ENCODE measurements around the gene ZEB2.

The ZEB2 gene

DNA sequence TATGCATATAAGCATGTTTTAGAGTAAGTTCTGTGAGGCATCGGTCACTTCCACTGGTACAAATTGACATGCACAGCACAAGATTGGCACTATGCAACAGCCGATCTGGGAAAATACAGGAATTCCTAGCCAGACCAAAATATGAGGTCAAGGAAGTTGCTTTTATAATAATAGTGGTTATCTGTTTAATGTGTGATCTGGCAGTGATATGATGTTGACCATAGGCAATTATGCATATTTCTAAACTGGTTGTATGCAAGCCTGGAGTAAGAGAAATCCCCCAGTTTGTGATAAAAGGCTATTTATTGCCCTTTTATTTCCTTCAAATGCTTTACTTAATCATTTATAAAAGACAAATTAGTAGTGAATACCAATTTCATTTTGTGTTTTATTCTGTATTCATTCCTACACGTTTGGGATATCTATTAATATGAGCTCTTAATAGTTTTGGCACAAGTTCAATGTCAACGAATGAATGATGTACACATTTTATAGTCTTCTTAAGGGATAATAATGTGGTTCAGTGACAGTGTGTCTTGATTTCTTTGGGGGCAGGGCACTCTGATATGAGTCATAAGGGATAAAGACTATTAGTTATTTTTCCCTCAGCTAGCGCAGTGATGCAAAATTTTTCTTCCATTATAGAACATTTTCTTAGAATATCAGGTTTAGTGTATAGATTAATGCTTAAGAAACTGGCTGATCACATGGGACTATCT lies 34.7 kb upstream of the ZEB2 start:
- CTCF ChIA-PET = interaction anchor here (1.1 to 2.6 kb wide), 2 partner anchors 7 to 13 kb away, joined by 3 to 8 read pairs; no protein-coding TSS in a partner anchor
- POLR2A ChIA-PET = no interaction called here
- H3K27ac ChIP-seq (ENCODE audit: insufficient read depth in 1 of 2, low read depth in 1 of 2, low read length in 2 of 2, poor library complexity in 1 of 2, severe bottlenecking in 2 of 2) = no peak overlapping the region
- H3K9me3 ChIP-seq (ENCODE audit: control extremely low read depth in 1 of 5, control insufficient read depth in 4 of 5, insufficient read depth in 2 of 5, low read depth in 1 of 5, low read length in 4 of 5) = peaks cover 0 to 4% (median 0%) of the 10 kb centered on the region in 5 experiments
- H3K36me3 ChIP-seq (ENCODE audit: control insufficient read depth in 4 of 4, insufficient read depth in 4 of 4, low read length in 3 of 4) = no peaks in the 10 kb centered on the region
- no peak for DNase-seq
- no peak overlapping the region for H3K4me3 ChIP-seq (ENCODE audit: control insufficient read depth in 1 of 7, extremely low read depth in 1 of 7, insufficient read depth in 4 of 7, low read depth in 2 of 7, low read length in 6 of 7)
- no CpG with 5 or more reads among the region's 5 CpGs for WGBS (ENCODE audit: insufficient coverage)
- H3K27me3 ChIP-seq (replicated peaks in 2 of 5; ENCODE audit: control insufficient read depth in 4 of 5, insufficient read depth in 5 of 5, low read length in 4 of 5) = no peaks in the 10 kb centered on the region
- peaks cover under 1 to 5% (median 2%) of the 10 kb centered on the region in 4 experiments for H3K4me1 ChIP-seq (ENCODE audit: control extremely low read depth in 1 of 4, control insufficient read depth in 4 of 4, insufficient read depth in 4 of 4, low read length in 3 of 4)

DNA sequence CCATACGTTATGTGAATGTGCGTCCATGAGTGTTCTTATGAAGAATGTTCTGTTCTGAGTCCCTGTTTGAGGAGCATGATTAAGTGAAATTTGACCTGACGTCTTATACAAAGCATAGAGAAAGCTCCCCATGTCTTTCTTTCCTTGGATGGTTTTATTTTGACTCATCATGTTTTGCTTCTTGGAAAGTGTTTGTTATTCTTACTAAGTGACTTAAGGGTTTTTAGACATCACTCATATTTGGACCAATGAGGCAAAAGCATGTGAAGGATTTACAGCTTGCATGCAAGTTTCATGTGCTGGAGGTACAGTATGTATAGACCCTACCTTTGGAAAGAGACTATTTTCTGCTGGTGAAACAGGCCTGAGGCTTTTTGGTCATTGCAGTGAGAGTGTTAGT lies 33.5 kb upstream of the ZEB2 start:
- H3K4me3 ChIP-seq (ENCODE audit: control insufficient read depth in 1 of 7, extremely low read depth in 1 of 7, insufficient read depth in 4 of 7, low read depth in 2 of 7, low read length in 6 of 7) = no peak overlapping the region
- H3K27me3 ChIP-seq (replicated peaks in 2 of 5; ENCODE audit: control insufficient read depth in 4 of 5, insufficient read depth in 5 of 5, low read length in 4 of 5) = no peaks in the 10 kb centered on the region
- WGBS (ENCODE audit: insufficient coverage) = 95% methylated on average over 3 of the region's 3 CpGs
- CTCF ChIA-PET = interaction anchor here (1.1 to 2.6 kb wide), 2 partner anchors 8 to 11 kb away, joined by 3 to 8 read pairs; no protein-coding TSS in a partner anchor
- POLR2A ChIA-PET = no interaction called here
- peaks cover 0 to 4% (median 0%) of the 10 kb centered on the region in 5 experiments for H3K9me3 ChIP-seq (ENCODE audit: control extremely low read depth in 1 of 5, control insufficient read depth in 4 of 5, insufficient read depth in 2 of 5, low read depth in 1 of 5, low read length in 4 of 5)
- no peak for DNase-seq
- no peaks in the 10 kb centered on the region for H3K36me3 ChIP-seq (ENCODE audit: control insufficient read depth in 4 of 4, insufficient read depth in 4 of 4, low read length in 3 of 4)
- H3K27ac ChIP-seq (ENCODE audit: insufficient read depth in 1 of 2, low read depth in 1 of 2, low read length in 2 of 2, poor library complexity in 1 of 2, severe bottlenecking in 2 of 2) = no peak overlapping the region
- H3K4me1 ChIP-seq (ENCODE audit: control extremely low read depth in 1 of 4, control insufficient read depth in 4 of 4, insufficient read depth in 4 of 4, low read length in 3 of 4) = peaks cover 0 to 13% (median 6%) of the 10 kb centered on the region in 4 experiments

DNA sequence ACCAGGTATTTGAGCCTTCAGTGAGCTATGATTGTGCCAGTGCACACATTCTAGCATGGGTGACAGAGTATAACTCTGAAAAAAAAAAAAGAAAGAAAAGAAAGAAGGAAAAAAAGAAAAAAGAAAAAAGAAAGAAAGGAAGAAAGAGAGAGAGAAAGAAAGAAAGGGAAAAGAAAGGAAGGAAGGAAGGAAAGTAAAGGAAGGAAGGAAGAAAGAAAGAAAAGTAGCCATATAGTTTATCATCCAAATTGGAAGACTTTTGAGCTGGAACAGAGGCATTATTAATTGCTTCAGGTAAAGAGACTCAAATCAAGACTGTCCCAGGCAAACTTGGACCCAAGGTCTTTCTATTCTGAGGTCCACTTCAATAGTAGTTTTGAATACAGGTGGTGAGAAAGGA lies 32.9 kb upstream of the ZEB2 start:
- H3K27ac ChIP-seq (ENCODE audit: insufficient read depth in 1 of 2, low read depth in 1 of 2, low read length in 2 of 2, poor library complexity in 1 of 2, severe bottlenecking in 2 of 2) = no peak overlapping the region
- no peaks in the 10 kb centered on the region for H3K27me3 ChIP-seq (replicated peaks in 2 of 5; ENCODE audit: control insufficient read depth in 4 of 5, insufficient read depth in 5 of 5, low read length in 4 of 5)
- CTCF ChIA-PET = interaction anchor here (2.6 kb wide), 1 partner anchor 9 kb away, joined by 8 read pairs; no protein-coding TSS in a partner anchor

DNA sequence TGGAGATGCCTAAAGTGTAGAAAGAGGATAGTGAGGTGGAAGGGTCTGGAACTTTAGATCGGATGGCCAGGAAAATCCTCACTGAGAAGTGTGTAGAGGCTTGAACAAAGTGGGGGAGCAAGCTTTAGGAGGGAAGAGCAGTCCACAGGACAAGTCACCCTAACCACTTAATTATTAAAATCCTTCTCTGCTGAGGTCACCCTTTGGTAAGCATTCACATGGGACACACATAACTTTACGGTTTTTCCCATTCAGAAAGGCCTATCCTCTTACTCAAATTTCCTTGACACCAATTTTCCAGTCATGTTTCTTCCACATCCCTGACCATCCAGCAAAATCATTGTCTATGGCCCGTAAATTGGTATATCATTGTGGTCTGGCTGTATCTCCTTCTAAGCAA lies 31.0 kb upstream of the ZEB2 start:
- POLR2A ChIA-PET = no interaction called here
- Histone ChIP-seq H3K4me1 (ENCODE audit: control extremely low read depth in 1 of 4, control insufficient read depth in 4 of 4, insufficient read depth in 4 of 4, low read length in 3 of 4) (peaks cover 5 to 25% (median 12%) of the 10 kb centered on the region in 4 experiments), H3K9me3 (ENCODE audit: control extremely low read depth in 1 of 5, control insufficient read depth in 4 of 5, insufficient read depth in 2 of 5, low read depth in 1 of 5, low read length in 4 of 5) (peaks cover 0 to 4% (median 0%) of the 10 kb centered on the region in 5 experiments), H3K27ac (ENCODE audit: insufficient read depth in 1 of 2, low read depth in 1 of 2, low read length in 2 of 2, poor library complexity in 1 of 2, severe bottlenecking in 2 of 2) (no peak overlapping the region), H3K36me3 (ENCODE audit: control insufficient read depth in 4 of 4, insufficient read depth in 4 of 4, low read length in 3 of 4) (no peaks in the 10 kb centered on the region), H3K4me3 (ENCODE audit: control insufficient read depth in 1 of 7, extremely low read depth in 1 of 7, insufficient read depth in 4 of 7, low read depth in 2 of 7, low read length in 6 of 7) (no peak overlapping the region), H3K27me3 (replicated peaks in 2 of 5; ENCODE audit: control insufficient read depth in 4 of 5, insufficient read depth in 5 of 5, low read length in 4 of 5) (no peaks in the 10 kb centered on the region)
- WGBS (ENCODE audit: insufficient coverage) = 100% methylated on average over 1 of the region's 3 CpGs
- DNase-seq = no peak
- CTCF ChIA-PET = interaction anchor here (1.0 to 1.3 kb wide), 2 partner anchors 10 to 21 kb away, joined by 3 to 4 read pairs; no protein-coding TSS in a partner anchor

More for the DNA sequence above, 32.9 kb upstream of the ZEB2 start:
- DNase-seq = no peak
- H3K9me3 ChIP-seq (ENCODE audit: control extremely low read depth in 1 of 5, control insufficient read depth in 4 of 5, insufficient read depth in 2 of 5, low read depth in 1 of 5, low read length in 4 of 5) = peaks cover 0 to 4% (median 0%) of the 10 kb centered on the region in 5 experiments
- POLR2A ChIA-PET = interaction anchor here (1.0 kb wide), 1 partner anchor 18 kb away, joined by 3 read pairs; no protein-coding TSS in a partner anchor
- H3K36me3 ChIP-seq (ENCODE audit: control insufficient read depth in 4 of 4, insufficient read depth in 4 of 4, low read length in 3 of 4) = no peaks in the 10 kb centered on the region
- peaks cover 0 to 16% (median 8%) of the 10 kb centered on the region in 4 experiments for H3K4me1 ChIP-seq (ENCODE audit: control extremely low read depth in 1 of 4, control insufficient read depth in 4 of 4, insufficient read depth in 4 of 4, low read length in 3 of 4)
- H3K4me3 ChIP-seq (ENCODE audit: control insufficient read depth in 1 of 7, extremely low read depth in 1 of 7, insufficient read depth in 4 of 7, low read depth in 2 of 7, low read length in 6 of 7) = no peak overlapping the region

DNA sequence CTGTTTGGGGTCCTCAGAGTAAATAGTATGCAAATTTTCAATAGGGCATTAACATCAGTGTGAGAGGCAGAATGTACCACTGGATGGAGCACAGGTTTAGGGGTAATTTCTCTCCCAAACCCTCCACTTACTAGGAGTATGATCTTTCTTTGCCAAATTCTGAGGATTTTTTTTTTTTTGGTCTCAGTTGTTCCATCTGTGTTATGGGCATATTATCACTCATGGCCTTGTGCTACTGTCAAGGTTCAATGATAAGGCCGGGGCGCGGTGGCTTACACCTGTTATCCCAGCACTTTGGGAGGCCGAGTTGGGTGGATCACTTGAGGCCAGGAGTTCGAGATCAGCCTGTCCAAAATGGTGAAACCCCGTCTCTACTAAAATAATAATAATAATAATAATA lies 30.2 kb upstream of the ZEB2 start:
- Histone ChIP-seq H3K4me1 (ENCODE audit: control extremely low read depth in 1 of 4, control insufficient read depth in 4 of 4, insufficient read depth in 4 of 4, low read length in 3 of 4) (peaks cover 5 to 25% (median 12%) of the 10 kb centered on the region in 4 experiments), H3K27ac (ENCODE audit: insufficient read depth in 1 of 2, low read depth in 1 of 2, low read length in 2 of 2, poor library complexity in 1 of 2, severe bottlenecking in 2 of 2) (no peak overlapping the region), H3K36me3 (ENCODE audit: control insufficient read depth in 4 of 4, insufficient read depth in 4 of 4, low read length in 3 of 4) (no peaks in the 10 kb centered on the region), H3K27me3 (replicated peaks in 2 of 5; ENCODE audit: control insufficient read depth in 4 of 5, insufficient read depth in 5 of 5, low read length in 4 of 5) (no peaks in the 10 kb centered on the region), H3K9me3 (ENCODE audit: control extremely low read depth in 1 of 5, control insufficient read depth in 4 of 5, insufficient read depth in 2 of 5, low read depth in 1 of 5, low read length in 4 of 5) (peaks cover 0 to 4% (median 0%) of the 10 kb centered on the region in 5 experiments), H3K4me3 (ENCODE audit: control insufficient read depth in 1 of 7, extremely low read depth in 1 of 7, insufficient read depth in 4 of 7, low read depth in 2 of 7, low read length in 6 of 7) (no peak overlapping the region)
- DNase-seq = no peak
- POLR2A ChIA-PET = no interaction called here
- WGBS (ENCODE audit: insufficient coverage) = 100% methylated on average over 3 of the region's 6 CpGs
- CTCF ChIA-PET = interaction anchor here (0.8 to 1.3 kb wide), 3 partner anchors 11 to 162 kb away, joined by 3 to 4 read pairs (median 3); no protein-coding TSS in a partner anchor

DNA sequence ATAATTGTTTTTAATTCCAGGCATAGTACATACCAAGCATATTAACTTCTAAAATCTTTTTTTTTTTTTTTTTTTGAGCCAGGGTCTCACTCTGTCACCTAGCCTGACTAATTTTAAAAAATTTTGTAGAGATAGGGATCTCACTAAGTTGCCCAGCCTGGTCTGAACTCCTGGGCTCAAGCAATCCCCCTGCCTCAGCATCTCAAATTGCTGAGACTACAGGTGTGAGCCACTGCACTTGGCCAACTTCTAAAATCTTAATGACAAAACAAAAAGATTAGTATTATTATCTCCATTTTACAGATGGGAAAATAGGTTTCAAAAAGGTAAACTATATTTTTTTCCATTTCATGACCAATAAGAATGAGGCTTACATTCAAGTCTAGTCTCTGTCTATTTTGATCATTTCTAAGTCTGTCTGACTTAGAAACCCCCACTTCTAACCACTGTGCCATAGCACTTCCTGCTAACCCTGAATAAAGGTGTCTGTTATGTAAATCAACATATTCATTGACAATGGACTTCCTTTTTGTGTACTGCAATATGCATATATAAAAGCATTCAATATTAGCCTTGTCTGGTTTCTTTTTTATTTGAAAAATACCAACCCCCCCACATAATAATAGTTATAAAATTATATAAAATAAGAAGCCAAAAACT lies 28.7 kb upstream of the ZEB2 start:
- Histone ChIP-seq H3K9me3 (ENCODE audit: control extremely low read depth in 1 of 5, control insufficient read depth in 4 of 5, insufficient read depth in 2 of 5, low read depth in 1 of 5, low read length in 4 of 5) (peaks cover 0 to 4% (median 0%) of the 10 kb centered on the region in 5 experiments), H3K27ac (ENCODE audit: insufficient read depth in 1 of 2, low read depth in 1 of 2, low read length in 2 of 2, poor library complexity in 1 of 2, severe bottlenecking in 2 of 2) (no peak overlapping the region), H3K4me1 (ENCODE audit: control extremely low read depth in 1 of 4, control insufficient read depth in 4 of 4, insufficient read depth in 4 of 4, low read length in 3 of 4) (peaks cover 5 to 25% (median 12%) of the 10 kb centered on the region in 4 experiments), H3K27me3 (replicated peaks in 2 of 5; ENCODE audit: control insufficient read depth in 4 of 5, insufficient read depth in 5 of 5, low read length in 4 of 5) (no peaks in the 10 kb centered on the region), H3K4me3 (ENCODE audit: control insufficient read depth in 1 of 7, extremely low read depth in 1 of 7, insufficient read depth in 4 of 7, low read depth in 2 of 7, low read length in 6 of 7) (no peak overlapping the region), H3K36me3 (ENCODE audit: control insufficient read depth in 4 of 4, insufficient read depth in 4 of 4, low read length in 3 of 4) (no peaks in the 10 kb centered on the region)
- ChIA-PET POLR2A (no interaction called here), CTCF (no interaction called here)
- peak; percentile 36 to 90 (median 85) for DNase-seq

DNA sequence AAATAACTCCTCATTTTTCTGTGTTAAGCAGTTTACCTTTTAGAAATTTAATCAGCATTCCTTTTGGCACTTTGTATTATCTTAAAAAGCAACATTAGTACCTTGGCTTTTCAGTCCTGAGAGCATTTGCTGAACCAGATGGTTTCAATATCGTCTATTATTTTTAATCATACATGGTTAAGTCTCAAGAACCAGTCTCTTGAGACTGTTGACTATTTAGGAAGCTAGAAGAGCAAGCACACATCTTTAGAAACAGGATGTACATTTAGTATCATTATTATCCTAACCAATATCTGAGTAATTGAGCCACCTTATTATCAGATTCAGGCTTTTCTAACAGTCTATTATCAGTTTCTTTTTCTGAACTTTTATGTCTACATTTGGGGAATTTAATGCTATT lies 28.2 kb upstream of the ZEB2 start:
- WGBS (ENCODE audit: insufficient coverage) = no CpG with 5 or more reads among the region's 1 CpG
- no peak for DNase-seq

More for the DNA sequence above, 28.2 kb upstream of the ZEB2 start:
- POLR2A ChIA-PET = no interaction called here
- H3K9me3 ChIP-seq (ENCODE audit: control extremely low read depth in 1 of 5, control insufficient read depth in 4 of 5, insufficient read depth in 2 of 5, low read depth in 1 of 5, low read length in 4 of 5) = peaks cover 0 to 6% (median 0%) of the 10 kb centered on the region in 5 experiments
- H3K4me3 ChIP-seq (ENCODE audit: control insufficient read depth in 1 of 7, extremely low read depth in 1 of 7, insufficient read depth in 4 of 7, low read depth in 2 of 7, low read length in 6 of 7) = no peak overlapping the region
- no peaks in the 10 kb centered on the region for H3K27me3 ChIP-seq (replicated peaks in 2 of 5; ENCODE audit: control insufficient read depth in 4 of 5, insufficient read depth in 5 of 5, low read length in 4 of 5)
- CTCF ChIA-PET = no interaction called here
- peaks cover 5 to 25% (median 12%) of the 10 kb centered on the region in 4 experiments for H3K4me1 ChIP-seq (ENCODE audit: control extremely low read depth in 1 of 4, control insufficient read depth in 4 of 4, insufficient read depth in 4 of 4, low read length in 3 of 4)
- no peaks in the 10 kb centered on the region for H3K36me3 ChIP-seq (ENCODE audit: control insufficient read depth in 4 of 4, insufficient read depth in 4 of 4, low read length in 3 of 4)
- no peak overlapping the region for H3K27ac ChIP-seq (ENCODE audit: insufficient read depth in 1 of 2, low read depth in 1 of 2, low read length in 2 of 2, poor library complexity in 1 of 2, severe bottlenecking in 2 of 2)
